ENCODE measurements around the gene MIF4GD. TPM values are rescaled to one million over a fixed set of nuclear protein-coding genes. Genes with fewer than 3 reads are reported as not detected.

Gene MIF4GD
- total RNA-seq (2014; rRNA removed; shearing (Covaris generic)) = 20.8 and 22.9 TPM in 2 replicates
- polyA plus RNA-seq (2015; cell fraction: cytosol; rRNA removed) = 53.3 and 57.8 TPM in 2 replicates
- 37.8 and 52.5 TPM in 2 replicates for polyA plus RNA-seq (2015; cell fraction: nucleus; rRNA removed)

GRCh38 chr17:75270966-75271232 is at the start of gene MIF4GD:
TSS of gene MIF4GD (minus strand) at chr17:75271231. CDS start at chr17:75270195, 1,036 bp downstream.
- in situ Hi-C loops (cut with HindIII; ENCODE audit: low pct_unique_long_range_greater_than_20kb, low sequenced_read_pairs) = no loop called here
- DNase-seq (ENCODE audit: low read depth, low spot score) = no peak

GRCh38 chr17:75319904-75320691 is 49.1 kb upstream of the MIF4GD start:
- in situ Hi-C loops (cut with HindIII; ENCODE audit: low pct_unique_long_range_greater_than_20kb, low sequenced_read_pairs) = no loop called here
- no peak for DNase-seq (ENCODE audit: low read depth, low spot score)

GRCh38 chr17:75318615-75319222 is 47.7 kb upstream of the MIF4GD start:
- in situ Hi-C loops (cut with HindIII; ENCODE audit: low pct_unique_long_range_greater_than_20kb, low sequenced_read_pairs) = no loop called here

GRCh38 chr17:75318211-75318610 is 47.2 kb upstream of the MIF4GD start:
- in situ Hi-C loops (cut with HindIII; ENCODE audit: low pct_unique_long_range_greater_than_20kb, low sequenced_read_pairs) = no loop called here

More at GRCh38 chr17:75318615-75319222, 47.7 kb upstream of the MIF4GD start:
- no peak for DNase-seq (ENCODE audit: low read depth, low spot score)

GRCh38 chr17:75317671-75318070 is 46.6 kb upstream of the MIF4GD start:
- in situ Hi-C loops (cut with HindIII; ENCODE audit: low pct_unique_long_range_greater_than_20kb, low sequenced_read_pairs) = no loop called here
- DNase-seq (ENCODE audit: low read depth, low spot score) = no peak

More at GRCh38 chr17:75318211-75318610, 47.2 kb upstream of the MIF4GD start:
- no peak for DNase-seq (ENCODE audit: low read depth, low spot score)

GRCh38 chr17:75316253-75316652 is 45.2 kb upstream of the MIF4GD start:
- DNase-seq (ENCODE audit: low read depth, low spot score) = no peak
- in situ Hi-C loops (cut with HindIII; ENCODE audit: low pct_unique_long_range_greater_than_20kb, low sequenced_read_pairs) = no loop called here

- in situ Hi-C loops (cut with HindIII; ENCODE audit: low pct_unique_long_range_greater_than_20kb, low sequenced_read_pairs) = no loop called here
- DNase-seq (ENCODE audit: low read depth, low spot score) = no peak
These were observed 44.7 kb upstream of the MIF4GD start for GRCh38 chr17:75315541-75316243.

- in situ Hi-C loops (cut with HindIII; ENCODE audit: low pct_unique_long_range_greater_than_20kb, low sequenced_read_pairs) = no loop called here
- DNase-seq (ENCODE audit: low read depth, low spot score) = no peak
These were observed 43.0 kb upstream of the MIF4GD start for GRCh38 chr17:75313941-75314551.

GRCh38 chr17:75308732-75309629 is 38.0 kb upstream of the MIF4GD start:
- in situ Hi-C loops (cut with HindIII; ENCODE audit: low pct_unique_long_range_greater_than_20kb, low sequenced_read_pairs) = no loop called here
- DNase-seq (ENCODE audit: low read depth, low spot score) = no peak

- in situ Hi-C loops (cut with HindIII; ENCODE audit: low pct_unique_long_range_greater_than_20kb, low sequenced_read_pairs) = no loop called here
- no peak for DNase-seq (ENCODE audit: low read depth, low spot score)
These were observed 37.1 kb upstream of the MIF4GD start for GRCh38 chr17:75307957-75308731.

- in situ Hi-C loops (cut with HindIII; ENCODE audit: low pct_unique_long_range_greater_than_20kb, low sequenced_read_pairs) = no loop called here
- no peak for DNase-seq (ENCODE audit: low read depth, low spot score)
These were observed 30.6 kb upstream of the MIF4GD start for GRCh38 chr17:75301502-75302206.

- in situ Hi-C loops (cut with HindIII; ENCODE audit: low pct_unique_long_range_greater_than_20kb, low sequenced_read_pairs) = no loop called here
- DNase-seq (ENCODE audit: low read depth, low spot score) = no peak
These were observed 30.0 kb upstream of the MIF4GD start for GRCh38 chr17:75301049-75301448.

- no peak for DNase-seq (ENCODE audit: low read depth, low spot score)
- in situ Hi-C loops (cut with HindIII; ENCODE audit: low pct_unique_long_range_greater_than_20kb, low sequenced_read_pairs) = no loop called here
These were observed 29.2 kb upstream of the MIF4GD start for GRCh38 chr17:75300280-75300679.

GRCh38 chr17:75295201-75296158 is 24.4 kb upstream of the MIF4GD start:
- no peak for DNase-seq (ENCODE audit: low read depth, low spot score)
- in situ Hi-C loops (cut with HindIII; ENCODE audit: low pct_unique_long_range_greater_than_20kb, low sequenced_read_pairs) = no loop called here
